ENCODE measurements around the gene MACROD2. TPM values are rescaled to one million over a fixed set of nuclear protein-coding genes. Genes with fewer than 3 reads are reported as not detected.

The MACROD2 gene
- total and polyA plus RNA-seq, 2 of the 4 experiments (the other 2 are of a cell fraction) = not detected

GRCh38 chr20:14009208-14009607, 13.9 kb downstream of the MACROD2 start:
- POLR2A ChIA-PET (ENCODE audit: unreplicated experiment) = no interaction called here
- intact Hi-C loops (cut with micrococcal nuclease) = no loop called here
- WGBS, 2 experiments (ENCODE audit: extremely low coverage in 2 of 2, insufficient read length in 1 of 2) = no CpG with 5 or more reads among the region's 2 CpGs
- Histone ChIP-seq H3K9me1 (ENCODE audit: insufficient read depth, low read length) (no peaks in the 10 kb centered on the region), H2BK120ac (ENCODE audit: low read depth, low read length) (no peak overlapping the region), H4K20me1 (ENCODE audit: insufficient read depth, low read length) (no peaks in the 10 kb centered on the region), H3K14ac (replicated peaks; ENCODE audit: low read depth, low read length) (no peak overlapping the region), H3K23ac (ENCODE audit: low read depth, low read length) (no peak overlapping the region), H3K4ac (ENCODE audit: low read depth, low read length) (no peak overlapping the region), H3K27ac (ENCODE audit: insufficient read depth, low read length) (no peak overlapping the region), H3K56ac (ENCODE audit: extremely low read depth, insufficient read depth, low read length) (no peak overlapping the region), H2AK5ac (ENCODE audit: low read depth, low read length) (no peak overlapping the region), H2BK20ac (ENCODE audit: low read depth, low read length) (no peak overlapping the region), H3K79me1 (ENCODE audit: low read depth in 1 of 2, low read length in 2 of 2) (no peaks in the 10 kb centered on the region), H2BK5ac (ENCODE audit: low read depth, low read length, poor library complexity, severe bottlenecking) (no peak overlapping the region), H3K36me3 (ENCODE audit: control insufficient read depth, insufficient read depth, low read length) (no peaks in the 10 kb centered on the region), H3K27me3 (ENCODE audit: control insufficient read depth, insufficient read depth, low read length) (no peaks in the 10 kb centered on the region), H3K4me3 (ENCODE audit: insufficient read depth, low read depth, low read length) (no peak overlapping the region), H2AK9ac (replicated peaks; ENCODE audit: low read depth, low read length, poor library complexity) (no peak overlapping the region), H3K4me2 (ENCODE audit: low read depth, low read length) (no peak overlapping the region), H3K18ac (ENCODE audit: low read depth, low read length) (no peak overlapping the region), H3K9ac (ENCODE audit: low read depth, low read length) (no peak overlapping the region), H2BK15ac (ENCODE audit: low read depth, low read length) (no peak overlapping the region), H3K9me3 (ENCODE audit: control insufficient read depth, insufficient read depth, low read length) (no peaks in the 10 kb centered on the region), H4K91ac (ENCODE audit: insufficient read depth, low read depth, low read length) (no peak overlapping the region), H2AFZ (replicated peaks; ENCODE audit: low read length, poor library complexity) (no peak overlapping the region), H3K4me1 (ENCODE audit: control insufficient read depth, insufficient read depth, low read length) (no peaks in the 10 kb centered on the region), H4K5ac (ENCODE audit: low read depth, low read length) (no peak overlapping the region), H4K8ac (ENCODE audit: low read depth in 2 of 2, low read length in 2 of 2) (no peak overlapping the region)
- no TSS peak for BruUV-seq (replicated peaks)
- TF ChIP-seq RFX5 (IDR thresholded peaks at IDR 0.05; ENCODE audit: low read depth, low read length) = no peak
- TF ChIP-seq FOS (IDR thresholded peaks at IDR 0.05; ENCODE audit: low read depth, low read length) = no peak
- CTCF ChIA-PET = no interaction called here
- no peak for DNase-seq
- ATAC-seq (ENCODE audit: low read depth) = no peak
- dilution Hi-C loops (cut with HindIII; ENCODE audit: low sequenced_read_pairs, unreplicated experiment) = no loop called here
- in situ Hi-C loops (cut with MboI; ENCODE audit: low sequenced_read_pairs) = no loop called here

Data from IMR-90 (cell line).